Hepatocyte (in vitro differentiated cells): Measurements from ENCODE around the gene BCOR.

Experiments
- EZH2 ChIP-seq: fragments of 200-600 bp; sonication (generic); IDR thresholded peaks from 2 replicates; pipeline ENCODE4 v1.6.1; 2016; ENCODE audit warnings: antibody characterized with exemption, mild to moderate bottlenecking, borderline replicate concordance
- EZH2phosphoT487 ChIP-seq: fragments of 200-600 bp; sonication (generic); IDR thresholded peaks from one replicate; pipeline ENCODE4 v1.6.1; 2018; ENCODE audit warnings: antibody characterized with exemption, mild to moderate bottlenecking, low read depth, moderate library complexity; ENCODE audit not compliant: unreplicated experiment, severe bottlenecking
- TF ChIP-seq, protein P1 (sequence below): fragments of 200-600 bp; sonication (generic); IDR thresholded peaks from 2 replicates; pipeline ENCODE4 v1.5.1; 2016; ENCODE audit warnings: antibody characterized with exemption, mild to moderate bottlenecking; ENCODE audit not compliant: poor library complexity

DNA sequence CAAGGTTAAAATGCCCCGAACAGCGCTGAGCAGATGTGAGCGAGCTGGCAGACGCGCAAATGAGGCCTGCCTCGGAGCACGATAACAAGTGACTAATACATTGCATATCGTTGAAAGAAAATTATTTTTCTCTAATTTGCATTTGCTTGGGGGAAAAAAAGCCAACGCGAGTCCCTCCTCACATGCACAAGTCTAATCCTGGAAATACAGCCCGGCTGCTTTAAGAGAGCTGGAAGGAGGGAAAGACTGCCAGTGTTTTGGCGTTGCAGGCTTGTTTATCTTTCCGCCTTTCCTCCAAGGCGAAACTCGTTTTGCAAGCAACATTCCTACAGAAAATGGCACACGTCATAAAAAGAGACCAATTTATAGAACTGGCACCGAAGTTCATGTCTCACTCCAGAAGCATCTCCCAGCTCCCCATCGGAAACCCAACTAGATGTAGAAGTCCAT lies 12.6 kb downstream of the BCOR start:
- TF ChIP-seq, protein P1, sequence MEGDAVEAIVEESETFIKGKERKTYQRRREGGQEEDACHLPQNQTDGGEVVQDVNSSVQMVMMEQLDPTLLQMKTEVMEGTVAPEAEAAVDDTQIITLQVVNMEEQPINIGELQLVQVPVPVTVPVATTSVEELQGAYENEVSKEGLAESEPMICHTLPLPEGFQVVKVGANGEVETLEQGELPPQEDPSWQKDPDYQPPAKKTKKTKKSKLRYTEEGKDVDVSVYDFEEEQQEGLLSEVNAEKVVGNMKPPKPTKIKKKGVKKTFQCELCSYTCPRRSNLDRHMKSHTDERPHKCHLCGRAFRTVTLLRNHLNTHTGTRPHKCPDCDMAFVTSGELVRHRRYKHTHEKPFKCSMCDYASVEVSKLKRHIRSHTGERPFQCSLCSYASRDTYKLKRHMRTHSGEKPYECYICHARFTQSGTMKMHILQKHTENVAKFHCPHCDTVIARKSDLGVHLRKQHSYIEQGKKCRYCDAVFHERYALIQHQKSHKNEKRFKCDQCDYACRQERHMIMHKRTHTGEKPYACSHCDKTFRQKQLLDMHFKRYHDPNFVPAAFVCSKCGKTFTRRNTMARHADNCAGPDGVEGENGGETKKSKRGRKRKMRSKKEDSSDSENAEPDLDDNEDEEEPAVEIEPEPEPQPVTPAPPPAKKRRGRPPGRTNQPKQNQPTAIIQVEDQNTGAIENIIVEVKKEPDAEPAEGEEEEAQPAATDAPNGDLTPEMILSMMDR = no peak
- TF ChIP-seq EZH2 (no peak), EZH2phosphoT487 (no peak)
